Activated T-helper 1 cell treated with anti-CD3 and anti-CD28 coated beads, Interleukin-2, amount 50 U/mL, for 16 hours (primary cell): Measurements from ENCODE around the gene BAIAP2L1.
"Not testable (repeated sequence)": the region's sequence is repeated elsewhere in the genome, so short reads cannot be mapped to it uniquely, and the experiment has no call there.

Experiments used
- DNase-seq, 2 donors: peaks; one replicate each; pipeline ENCODE4 v3.0.0-alpha.2; 2020; ENCODE audit warnings: low read depth in 1 of 2, low spot score in 1 of 2

Gene BAIAP2L1

DNA sequence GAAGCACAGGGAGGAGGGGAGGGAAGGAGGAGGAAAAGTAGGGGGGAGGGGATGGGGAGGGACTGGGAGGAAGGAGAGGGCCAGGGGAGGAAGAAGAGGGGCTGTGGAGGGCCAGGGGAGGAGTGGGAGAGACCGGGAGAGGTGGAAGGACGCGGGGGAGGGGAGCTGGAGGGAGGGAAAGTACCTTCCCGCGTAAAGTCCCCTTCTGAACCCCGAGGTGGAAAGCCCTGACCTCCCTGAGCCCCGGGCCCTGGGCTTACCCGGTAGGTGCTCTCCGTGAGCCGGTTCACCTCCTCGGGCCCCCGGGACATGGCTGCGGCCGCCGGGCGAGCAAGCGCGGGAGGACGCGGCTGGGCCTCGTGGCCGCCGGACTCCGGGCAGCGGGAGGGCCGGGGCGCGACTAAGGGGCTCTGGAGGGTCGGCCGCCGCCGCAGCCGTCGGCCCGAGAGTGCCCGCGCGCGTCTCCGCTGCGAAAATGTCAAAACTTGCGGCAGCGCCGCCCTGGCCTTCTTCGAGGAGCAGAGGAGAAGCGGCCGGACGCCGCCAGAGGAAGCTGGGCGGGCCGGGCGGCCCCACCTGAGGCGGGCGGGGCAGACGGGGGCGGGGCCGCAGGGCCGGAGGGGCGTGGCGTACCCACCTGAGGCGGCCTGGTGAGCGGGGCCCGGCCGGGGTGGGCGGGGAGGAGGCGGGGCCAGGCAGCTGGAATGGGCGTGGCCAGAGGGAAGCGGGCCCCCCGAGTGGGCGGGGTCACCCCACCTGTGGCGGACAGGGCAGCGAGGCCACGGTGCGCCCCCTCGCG, at the start of gene BAIAP2L1:
Gene BAIAP2L1, minus strand, starts transcription at position 549 of the 799 bp plus-strand sequence. Its CDS starts 238 bp downstream, at position 311.
- DNase-seq = peak; percentile 55 to 71

DNA sequence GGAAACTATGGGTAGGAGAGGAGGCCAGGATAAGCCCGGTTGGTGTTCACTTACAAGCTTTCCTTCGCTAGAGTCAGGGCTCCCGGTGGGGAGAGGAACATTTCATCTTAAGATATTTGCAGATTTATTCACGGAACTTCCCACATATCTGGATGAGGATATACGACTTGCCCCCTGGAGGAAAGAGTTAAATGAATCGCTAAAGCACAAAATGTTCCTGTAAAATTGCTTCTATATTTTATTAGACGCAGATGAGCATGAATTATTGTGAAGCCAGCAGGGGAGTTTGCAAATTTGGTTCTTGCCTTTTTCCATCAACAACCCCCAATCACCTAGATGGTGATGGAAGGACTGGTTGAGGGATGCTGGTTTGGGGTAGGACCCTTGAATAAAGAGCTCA, 47.9 kb upstream of the BAIAP2L1 start:
- DNase-seq = no peak

DNA sequence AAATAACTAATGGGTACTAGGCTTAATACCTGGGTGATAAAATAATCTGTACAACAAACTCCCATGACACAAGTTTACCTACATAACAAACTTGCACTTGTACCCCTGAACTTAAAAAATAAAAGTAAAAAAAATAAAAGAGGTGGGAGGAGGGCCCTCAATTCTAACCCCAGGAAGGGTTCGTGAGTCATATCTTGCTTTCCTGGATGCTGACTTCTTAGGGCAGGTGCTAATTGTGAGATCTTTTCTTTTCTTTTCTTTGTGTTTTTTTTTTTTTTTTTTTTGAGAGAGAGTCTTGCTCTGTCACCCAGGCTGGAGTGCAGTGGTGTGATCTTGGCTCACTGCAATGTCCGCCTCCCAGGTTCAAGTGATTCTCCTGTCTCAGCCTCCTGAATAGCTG, 40.1 kb upstream of the BAIAP2L1 start:
- not testable (repeated sequence) for DNase-seq

GRCh38 chr7:98439484-98439883, 38.6 kb upstream of the BAIAP2L1 start:
- DNase-seq = no peak

- DNase-seq = no peak
Measured at GRCh38 chr7:98434087-98434486, 33.2 kb upstream of the BAIAP2L1 start.

DNA sequence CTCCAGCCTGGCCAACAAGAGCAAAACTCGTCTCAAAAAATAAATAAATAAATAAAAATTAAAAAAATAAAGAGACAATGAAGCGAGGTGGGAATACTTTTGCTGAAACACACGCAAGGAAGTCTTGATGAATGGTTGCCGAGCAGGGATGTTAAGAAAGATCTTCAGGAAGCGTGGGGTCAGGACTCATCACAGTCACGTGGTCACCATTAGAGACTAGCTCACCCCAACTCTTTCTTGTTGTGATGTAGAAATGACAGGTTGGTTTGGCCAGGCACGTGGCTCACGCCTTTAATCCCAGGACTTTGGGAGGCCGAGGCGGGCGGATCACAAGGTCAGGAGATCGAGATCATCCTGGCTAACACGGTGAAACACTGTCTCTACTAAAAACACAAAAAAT, 28.9 kb upstream of the BAIAP2L1 start:
- DNase-seq = no peak

GRCh38 chr7:98423043-98423442, 22.2 kb upstream of the BAIAP2L1 start:
- DNase-seq = no peak

DNA sequence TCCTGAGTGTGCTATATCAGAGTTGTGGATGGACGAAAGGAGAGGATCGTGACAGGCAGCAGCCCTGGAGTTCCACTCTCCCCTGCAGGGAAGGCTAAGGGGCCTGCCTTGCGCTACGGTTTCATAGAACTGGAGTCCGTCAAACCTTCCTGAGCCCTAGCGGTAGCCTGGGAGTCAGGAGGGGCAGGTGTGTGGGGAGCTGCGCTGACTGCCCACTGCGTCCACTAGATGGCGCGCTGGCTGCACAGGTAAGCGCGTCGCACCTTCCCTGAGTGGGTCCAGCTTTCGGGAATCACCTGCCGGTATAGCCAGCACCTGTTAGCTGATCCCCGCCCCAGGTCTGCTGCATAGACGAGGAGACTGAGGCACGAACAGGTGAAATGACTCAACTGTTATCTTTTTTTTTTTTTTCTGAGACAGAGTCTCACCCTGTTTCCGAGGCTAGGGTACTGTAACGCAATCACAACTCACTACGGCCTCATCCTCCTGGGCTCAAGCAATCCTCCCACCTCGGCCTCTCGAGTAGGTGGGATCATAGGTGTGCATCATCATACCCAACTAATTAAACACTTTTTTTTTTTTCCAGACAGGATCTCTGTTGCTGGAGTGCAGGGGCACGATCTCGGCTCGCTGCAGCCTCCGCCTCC, 20.2 kb upstream of the BAIAP2L1 start:
- peak; percentile 26 to 33 for DNase-seq

DNA sequence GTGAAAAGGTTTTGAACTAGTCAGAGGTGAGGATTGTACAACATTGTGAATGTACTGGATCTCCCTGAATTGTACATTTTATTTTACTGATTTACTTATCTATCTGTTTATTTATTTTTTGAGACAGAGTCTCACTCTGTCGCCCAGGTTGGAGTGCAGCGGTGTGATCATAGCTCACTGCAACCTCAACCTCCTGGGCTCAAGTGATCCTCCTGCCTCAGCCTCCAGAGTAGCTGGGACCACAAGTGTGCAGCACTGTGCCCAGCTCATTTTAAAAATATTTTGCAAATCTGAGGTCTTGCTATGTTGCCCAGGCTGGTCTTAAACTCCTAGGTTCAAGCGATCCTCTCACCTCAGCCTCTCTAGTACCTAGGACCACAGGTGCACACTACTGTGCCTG, 19.1 kb upstream of the BAIAP2L1 start:
- DNase-seq = not testable (repeated sequence)

GRCh38 chr7:98419316-98419691, 18.4 kb upstream of the BAIAP2L1 start:
- DNase-seq = not testable (repeated sequence)

GRCh38 chr7:98418636-98419315, 17.9 kb upstream of the BAIAP2L1 start:
- no peak for DNase-seq

- DNase-seq = no peak
Measured at GRCh38 chr7:98418271-98418635, 17.4 kb upstream of the BAIAP2L1 start.

DNA sequence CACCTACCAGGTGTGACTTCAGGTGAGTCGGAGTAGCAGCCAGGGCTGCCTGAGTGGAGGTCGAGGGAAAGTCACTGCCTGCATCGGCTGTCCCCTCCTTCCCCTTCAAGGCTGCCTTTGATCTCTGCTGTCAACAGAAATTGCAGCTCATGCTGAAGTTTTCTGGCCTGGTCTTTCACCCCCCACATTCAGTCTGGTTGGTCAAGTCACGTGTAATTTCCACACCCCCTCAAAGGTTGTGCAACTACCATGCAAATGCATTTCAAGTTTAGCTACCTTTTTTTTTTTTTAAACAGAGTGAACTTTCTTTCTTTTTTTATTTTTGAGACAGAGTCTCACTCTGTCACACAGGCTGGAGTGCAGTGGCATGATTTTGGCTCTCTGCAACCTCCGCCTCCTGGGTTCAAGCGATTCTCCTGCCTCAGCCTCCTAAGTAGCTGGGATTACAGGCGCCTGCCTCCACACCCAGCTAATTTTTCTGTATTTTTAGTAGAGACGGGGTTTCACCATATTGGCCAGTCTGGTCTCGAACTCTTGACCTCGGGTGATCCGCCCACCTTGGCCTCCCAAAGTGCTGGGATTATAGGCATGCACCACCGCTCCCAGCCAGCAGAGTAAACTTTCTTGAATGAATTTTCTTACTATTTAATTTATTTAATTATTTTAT, 16.8 kb upstream of the BAIAP2L1 start:
- DNase-seq = not testable (repeated sequence)

- DNase-seq = no peak
Measured at GRCh38 chr7:98414205-98414900, 13.5 kb upstream of the BAIAP2L1 start.

DNA sequence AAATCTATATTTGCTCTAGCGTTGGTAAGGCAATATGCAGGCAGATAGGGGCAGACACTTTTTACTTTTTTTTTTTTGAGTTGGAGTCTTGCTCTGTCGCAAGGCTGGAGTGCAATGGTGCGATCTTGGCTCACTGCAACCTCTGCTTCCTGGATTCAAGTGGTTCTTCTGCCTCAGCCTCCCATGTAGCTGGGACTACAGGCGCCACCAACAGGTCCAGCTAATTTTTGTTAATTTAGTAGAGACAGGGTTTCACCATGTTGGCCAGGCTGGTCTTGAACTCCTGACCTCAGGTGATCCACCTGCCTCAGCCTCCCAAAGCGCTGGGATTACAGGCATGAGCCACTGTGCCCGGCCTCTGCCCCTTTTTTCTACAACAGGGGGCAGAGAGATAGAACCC, 12.8 kb upstream of the BAIAP2L1 start:
- DNase-seq = not testable (repeated sequence)

GRCh38 chr7:98409843-98410242, 9.0 kb upstream of the BAIAP2L1 start:
- DNase-seq = no peak

- not testable (repeated sequence) for DNase-seq
Measured at GRCh38 chr7:98408146-98408545, 7.3 kb upstream of the BAIAP2L1 start.

DNA sequence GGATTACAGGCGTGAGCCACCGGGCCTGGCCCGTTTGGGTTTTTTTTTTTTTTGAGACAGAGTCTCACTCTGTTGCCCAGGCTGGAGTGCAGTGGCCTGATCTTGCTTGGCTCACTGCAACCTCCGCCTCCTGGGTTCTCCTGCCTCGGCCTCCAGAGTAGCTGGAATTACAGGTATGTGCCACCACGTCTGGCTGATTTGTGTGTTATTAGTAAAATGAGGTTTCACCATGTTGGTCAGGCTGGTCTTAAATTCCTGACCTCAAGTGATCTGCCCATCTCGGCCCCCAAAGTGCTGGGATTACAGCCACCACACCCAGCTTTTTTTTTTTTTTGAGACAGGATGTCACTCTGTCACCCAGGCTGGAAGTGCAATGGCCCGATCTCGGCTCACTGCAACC, 5.9 kb upstream of the BAIAP2L1 start:
- DNase-seq = no peak

GRCh38 chr7:98404840-98405239, 4.0 kb upstream of the BAIAP2L1 start:
- no peak for DNase-seq

DNA sequence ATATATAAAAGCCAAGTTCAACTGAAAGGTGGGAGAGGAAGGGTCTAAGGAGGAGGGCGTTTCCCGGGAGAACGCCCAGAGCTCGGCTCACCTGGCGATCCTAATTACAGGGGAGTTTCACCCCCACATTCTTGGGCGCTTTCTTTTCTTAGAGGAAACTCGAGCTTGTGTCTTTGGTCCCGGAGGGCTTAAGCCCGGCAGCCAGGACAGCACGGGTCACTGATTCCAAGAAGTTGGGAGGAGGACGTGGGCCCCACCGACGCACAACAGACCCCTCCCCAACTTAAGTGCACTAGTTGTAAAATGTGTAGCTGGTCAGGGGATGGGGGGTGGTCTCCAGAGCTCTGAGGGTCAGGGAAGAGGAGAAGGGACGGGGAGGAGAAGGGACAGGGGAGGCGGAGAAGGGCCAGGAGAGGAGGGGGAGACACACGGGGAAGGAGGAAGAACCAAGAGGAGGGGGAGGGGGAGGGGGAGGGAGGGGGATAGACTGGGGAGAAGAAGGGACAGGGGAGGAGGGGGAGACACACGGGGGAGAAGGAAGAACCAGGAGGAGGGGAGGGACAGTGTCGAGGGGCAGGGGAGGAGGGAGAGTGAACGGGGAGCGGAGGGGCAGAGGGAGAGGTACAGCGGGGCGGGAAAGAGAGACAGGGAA, 874 bp downstream of the BAIAP2L1 start:
- no peak for DNase-seq
